A549 (cell line): Measurements from ENCODE around the gene IL17B.

Source experiments
- CTCF ChIP-seq: fragments of >200 bp; sonication (Bioruptor Twin); formaldehyde crosslinking; IDR thresholded peaks from 3 replicates; pipeline ENCODE4 v1.5.1; 2016
- POLR2A ChIP-seq: IDR thresholded peaks from 2 replicates; pipeline ENCODE4 v1.6.1; 2012; ENCODE audit warnings: mild to moderate bottlenecking, low read length
- RAD21 ChIP-seq, 2 experiments: fragments of >200 bp in 1 of 2; sonication (Bioruptor Twin) in 1 of 2; formaldehyde crosslinking in 1 of 2; IDR thresholded peaks in 1 of 2; conservative IDR thresholded peaks in 1 of 2; 2 replicates in 1 of 2; 3 replicates in 1 of 2; pipeline ENCODE4 v1.6.1; 2012 to 2018; ENCODE audit warnings: inconsistent platforms in 1 of 2

DNA sequence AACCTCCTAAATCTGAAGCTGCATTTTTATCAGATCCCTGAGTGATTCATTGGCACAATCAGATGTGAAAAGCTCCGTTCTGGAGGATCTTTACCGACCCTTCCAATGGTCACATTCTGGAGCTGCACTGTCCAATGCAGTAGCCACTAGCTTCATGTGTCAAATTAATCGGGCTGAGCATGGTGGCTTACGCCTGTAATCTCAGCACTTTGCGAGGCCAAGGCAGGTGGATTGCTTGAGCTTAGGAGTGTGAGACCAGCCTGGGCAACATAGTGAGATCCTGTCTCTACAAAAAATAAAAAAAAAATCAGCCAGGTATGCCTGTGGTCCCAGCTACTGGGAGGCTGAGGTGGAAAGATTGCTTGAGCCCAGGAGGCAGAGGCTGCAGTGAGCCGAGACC is 3.7 kb downstream of the IL17B start:
- TF ChIP-seq CTCF (no peak), RAD21 (conservative IDR thresholded peaks at IDR 0.05 in 1 of 2, IDR thresholded peaks at IDR 0.05 in 1 of 2) (no peak), POLR2A (no peak)
